RWPE2 (cell line): ENCODE results near the gene STAC2.

Source experiments
- ATAC-seq: fragments of 200-7000 bp; cut with Tn5 transposase; 3 replicates; pipeline ENCODE4 v1.9.1; 2021; ENCODE audit warnings: low read depth
- DNase-seq: peaks from one replicate; pipeline ENCODE4 v3.0.0-alpha.2; 2020; ENCODE audit warnings: low spot score
- H3K27ac ChIP-seq: fragments of 450-650 bp; 2 replicates; pipeline ENCODE4 v1.5.1; 2017; ENCODE audit warnings: mild to moderate bottlenecking; ENCODE audit not compliant: poor library complexity, severe bottlenecking
- H3K27me3 ChIP-seq: fragments of 250-450 bp; sonication (Bioruptor Pico); 2 replicates; pipeline ENCODE4 v1.5.1; 2021; ENCODE audit warnings: mild to moderate bottlenecking, moderate library complexity; ENCODE audit not compliant: insufficient read depth, poor library complexity, severe bottlenecking
- H3K36me3 ChIP-seq: fragments of 250-450 bp; sonication (Bioruptor Pico); 2 replicates; pipeline ENCODE4 v1.5.1; 2020; ENCODE audit warnings: low read depth, mild to moderate bottlenecking, moderate library complexity
- H3K4me1 ChIP-seq: fragments of 250-450 bp; sonication (Bioruptor Pico); 2 replicates; pipeline ENCODE4 v1.5.1; 2021; ENCODE audit warnings: mild to moderate bottlenecking, moderate library complexity; ENCODE audit not compliant: insufficient read depth, poor library complexity, severe bottlenecking
- H3K4me3 ChIP-seq: fragments of 250-450 bp; sonication (Bioruptor Pico); 2 replicates; pipeline ENCODE4 v1.5.1; 2021; ENCODE audit warnings: mild to moderate bottlenecking, moderate library complexity; ENCODE audit not compliant: severe bottlenecking
- H3K9me3 ChIP-seq: fragments of 250-450 bp; sonication (Bioruptor Pico); 2 replicates; pipeline ENCODE4 v1.5.1; 2021; ENCODE audit warnings: mild to moderate bottlenecking, moderate library complexity; ENCODE audit not compliant: severe bottlenecking
- TF ChIP-seq, protein P1 (sequence below): fragments of 450-650 bp; IDR thresholded peaks from one replicate; pipeline ENCODE4 v1.5.1; 2017; ENCODE audit warnings: mild to moderate bottlenecking, moderate library complexity; ENCODE audit not compliant: poor library complexity, severe bottlenecking

Gene STAC2, protein sequence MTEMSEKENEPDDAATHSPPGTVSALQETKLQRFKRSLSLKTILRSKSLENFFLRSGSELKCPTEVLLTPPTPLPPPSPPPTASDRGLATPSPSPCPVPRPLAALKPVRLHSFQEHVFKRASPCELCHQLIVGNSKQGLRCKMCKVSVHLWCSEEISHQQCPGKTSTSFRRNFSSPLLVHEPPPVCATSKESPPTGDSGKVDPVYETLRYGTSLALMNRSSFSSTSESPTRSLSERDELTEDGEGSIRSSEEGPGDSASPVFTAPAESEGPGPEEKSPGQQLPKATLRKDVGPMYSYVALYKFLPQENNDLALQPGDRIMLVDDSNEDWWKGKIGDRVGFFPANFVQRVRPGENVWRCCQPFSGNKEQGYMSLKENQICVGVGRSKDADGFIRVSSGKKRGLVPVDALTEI

DNA sequence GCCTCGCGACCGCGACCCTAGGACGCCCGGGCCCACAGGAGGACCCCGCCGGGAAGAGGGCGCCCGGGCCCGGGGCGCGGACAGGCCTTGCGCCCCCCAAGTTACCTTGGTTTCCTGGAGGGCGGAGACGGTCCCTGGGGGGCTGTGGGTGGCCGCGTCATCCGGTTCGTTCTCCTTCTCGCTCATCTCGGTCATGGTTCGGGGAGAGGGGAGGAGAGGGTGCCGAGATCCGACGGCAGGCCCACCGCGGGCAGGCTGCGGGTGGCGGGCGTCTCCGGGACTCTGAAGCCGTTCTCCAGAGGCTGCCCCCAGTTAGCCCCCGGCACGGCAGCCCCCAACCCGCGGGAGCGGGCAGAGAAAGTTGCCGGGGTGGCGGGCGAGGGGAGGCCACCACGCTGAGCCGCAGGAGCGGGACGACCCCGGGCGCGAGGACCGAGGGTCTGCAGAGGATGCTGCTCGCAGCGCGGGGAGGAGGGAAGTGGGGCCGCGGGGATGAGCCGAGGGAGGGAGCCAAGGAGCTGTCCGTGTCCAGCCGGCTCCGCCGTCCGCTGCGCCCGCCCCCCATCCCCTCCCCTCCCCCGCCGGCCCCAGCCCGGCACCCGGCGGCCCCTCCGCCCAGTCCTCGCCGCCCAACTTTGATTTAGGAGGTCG, at the start of gene STAC2:
Gene STAC2, minus strand, starts transcription at position 638 of the 651 bp plus-strand sequence. Its CDS starts 443 bp downstream, at position 195.
- H3K4me1 ChIP-seq = peaks cover 5% of the 10 kb centered on the region
- no peak; the same call in 2 of the 3 replicates for ATAC-seq
- no peaks in the 10 kb centered on the region for H3K36me3 ChIP-seq
- peaks cover 11% of the 10 kb centered on the region for H3K27me3 ChIP-seq
- peak within 1 kb of the TSS; percentile 21 for H3K4me3 ChIP-seq
- no peaks in the 10 kb centered on the region for H3K9me3 ChIP-seq
- H3K27ac ChIP-seq = no peak within 1 kb of the TSS
- no peak for DNase-seq
- TF ChIP-seq, protein P1, sequence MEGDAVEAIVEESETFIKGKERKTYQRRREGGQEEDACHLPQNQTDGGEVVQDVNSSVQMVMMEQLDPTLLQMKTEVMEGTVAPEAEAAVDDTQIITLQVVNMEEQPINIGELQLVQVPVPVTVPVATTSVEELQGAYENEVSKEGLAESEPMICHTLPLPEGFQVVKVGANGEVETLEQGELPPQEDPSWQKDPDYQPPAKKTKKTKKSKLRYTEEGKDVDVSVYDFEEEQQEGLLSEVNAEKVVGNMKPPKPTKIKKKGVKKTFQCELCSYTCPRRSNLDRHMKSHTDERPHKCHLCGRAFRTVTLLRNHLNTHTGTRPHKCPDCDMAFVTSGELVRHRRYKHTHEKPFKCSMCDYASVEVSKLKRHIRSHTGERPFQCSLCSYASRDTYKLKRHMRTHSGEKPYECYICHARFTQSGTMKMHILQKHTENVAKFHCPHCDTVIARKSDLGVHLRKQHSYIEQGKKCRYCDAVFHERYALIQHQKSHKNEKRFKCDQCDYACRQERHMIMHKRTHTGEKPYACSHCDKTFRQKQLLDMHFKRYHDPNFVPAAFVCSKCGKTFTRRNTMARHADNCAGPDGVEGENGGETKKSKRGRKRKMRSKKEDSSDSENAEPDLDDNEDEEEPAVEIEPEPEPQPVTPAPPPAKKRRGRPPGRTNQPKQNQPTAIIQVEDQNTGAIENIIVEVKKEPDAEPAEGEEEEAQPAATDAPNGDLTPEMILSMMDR = no peak

DNA sequence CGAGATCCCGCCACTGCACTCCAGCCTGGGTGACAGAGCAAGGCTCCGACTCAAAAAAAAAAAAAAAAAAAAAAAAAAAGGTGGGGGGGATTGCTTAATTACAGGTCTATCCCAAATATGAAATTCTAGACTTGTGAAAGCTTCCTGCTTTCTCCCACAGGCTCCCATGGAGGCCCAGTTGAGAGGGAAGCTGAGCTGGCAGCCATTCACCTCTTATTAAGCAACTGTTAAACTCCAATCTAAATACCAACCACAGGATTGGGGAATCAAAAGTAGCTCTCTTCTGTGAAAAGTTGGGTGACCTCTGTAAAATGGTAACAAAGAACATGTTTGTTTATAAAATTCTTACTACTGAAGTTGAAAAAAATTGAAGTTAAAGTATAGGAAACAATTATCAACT, 45.8 kb upstream of the STAC2 start:
- Histone ChIP-seq H3K9me3 (no peaks in the 10 kb centered on the region), H3K27ac (no peak overlapping the region), H3K4me1 (no peaks in the 10 kb centered on the region), H3K4me3 (no peak overlapping the region), H3K27me3 (no peaks in the 10 kb centered on the region), H3K36me3 (peaks cover 11% of the 10 kb centered on the region; the same call in 1 of the 2 replicates)
- no peak for DNase-seq
- TF ChIP-seq, protein P1 = no peak
- no peak for ATAC-seq

DNA sequence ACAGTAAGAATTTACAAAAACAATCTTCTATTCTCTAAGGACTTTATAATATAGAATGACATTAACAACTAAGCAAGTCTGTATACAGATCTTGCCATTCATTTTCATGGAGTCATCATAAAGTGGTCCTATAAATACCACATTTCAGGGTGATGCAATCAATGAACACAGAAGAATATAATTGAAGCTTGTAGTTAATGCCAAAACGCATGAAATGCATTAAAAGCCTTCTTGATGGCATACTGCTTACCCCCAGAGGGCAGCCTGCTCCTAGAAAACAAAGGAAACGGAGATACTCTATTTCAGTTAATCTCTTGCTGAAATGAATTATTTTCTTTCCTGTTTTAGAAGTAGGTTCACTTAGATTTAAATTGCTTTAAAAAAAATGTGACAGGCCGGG, 45.2 kb upstream of the STAC2 start:
- Histone ChIP-seq H3K4me3 (no peak overlapping the region), H3K36me3 (peaks cover 11% of the 10 kb centered on the region; the same call in 1 of the 2 replicates), H3K9me3 (no peaks in the 10 kb centered on the region), H3K27me3 (no peaks in the 10 kb centered on the region), H3K4me1 (no peaks in the 10 kb centered on the region), H3K27ac (no peak overlapping the region)
- ATAC-seq (no peak), DNase-seq (no peak)
- TF ChIP-seq, protein P1 = peak; percentile 53

DNA sequence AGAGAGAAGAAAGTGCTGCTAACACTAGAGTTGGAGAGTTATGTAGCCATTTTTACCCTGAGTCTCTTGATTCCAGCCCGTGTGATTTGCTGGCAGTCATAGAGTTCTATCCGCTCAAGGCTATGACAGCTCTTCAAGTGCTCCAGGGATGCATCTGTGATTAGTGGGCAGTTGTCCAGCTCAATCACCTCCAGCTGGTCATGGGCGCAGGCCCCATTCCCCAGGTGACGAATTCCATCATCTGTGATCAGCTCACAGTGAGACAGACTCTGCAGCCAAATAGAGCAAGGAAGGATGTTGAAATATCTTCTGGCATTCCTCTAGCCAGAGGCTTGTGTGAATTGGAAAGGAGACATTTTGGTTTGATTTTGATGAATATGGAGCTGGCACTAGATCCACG, 38.4 kb upstream of the STAC2 start:
- TF ChIP-seq, protein P1 = no peak
- H3K27me3 ChIP-seq = no peaks in the 10 kb centered on the region
- ATAC-seq (no peak), DNase-seq (no peak)
- no peaks in the 10 kb centered on the region for H3K9me3 ChIP-seq
- H3K4me3 ChIP-seq = no peak overlapping the region
- H3K4me1 ChIP-seq = no peaks in the 10 kb centered on the region
- H3K36me3 ChIP-seq = peaks cover 20% of the 10 kb centered on the region
- no peak overlapping the region for H3K27ac ChIP-seq
